GM21367 (cell line): Measurements from ENCODE around the gene INPP5B.
"Not testable (repeated sequence)": the region's sequence is repeated elsewhere in the genome, so short reads cannot be mapped to it uniquely, and the experiment has no call there.

Experiments
- ATAC-seq: cut with Tn5 transposase; IDR thresholded peaks from one replicate; pipeline ENCODE4 v1.9.1; 2021; ENCODE audit not compliant: unreplicated experiment

The INPP5B gene

DNA sequence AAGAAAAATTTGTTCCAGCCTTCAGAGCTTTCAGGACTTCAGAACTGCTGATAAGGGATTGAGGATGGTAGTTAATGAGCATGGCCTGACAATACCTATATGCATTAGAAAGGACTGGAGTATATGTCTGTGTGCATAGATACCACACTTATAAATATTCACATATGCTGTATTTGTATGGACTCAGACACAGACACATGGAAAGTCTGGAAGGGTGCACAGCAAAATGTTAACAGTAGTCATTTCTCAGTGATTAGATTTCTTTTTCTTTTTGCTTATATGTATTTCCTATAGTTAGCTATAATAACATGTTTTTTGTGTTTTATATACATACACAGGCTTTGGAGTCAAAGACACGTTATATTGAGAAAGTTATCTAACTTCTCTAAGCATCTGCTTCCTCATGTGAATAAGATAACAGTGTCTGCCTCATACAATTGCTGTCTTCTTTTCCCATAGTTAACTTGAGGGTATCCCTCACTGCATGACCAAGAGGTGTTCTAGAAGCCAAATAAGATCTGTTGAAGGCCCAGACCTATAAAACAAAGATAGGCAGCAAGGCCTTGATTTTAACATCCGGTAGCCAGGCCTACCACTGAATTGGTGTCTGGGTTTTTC is 31.3 kb downstream of the INPP5B start:
- ATAC-seq, result no peak

DNA sequence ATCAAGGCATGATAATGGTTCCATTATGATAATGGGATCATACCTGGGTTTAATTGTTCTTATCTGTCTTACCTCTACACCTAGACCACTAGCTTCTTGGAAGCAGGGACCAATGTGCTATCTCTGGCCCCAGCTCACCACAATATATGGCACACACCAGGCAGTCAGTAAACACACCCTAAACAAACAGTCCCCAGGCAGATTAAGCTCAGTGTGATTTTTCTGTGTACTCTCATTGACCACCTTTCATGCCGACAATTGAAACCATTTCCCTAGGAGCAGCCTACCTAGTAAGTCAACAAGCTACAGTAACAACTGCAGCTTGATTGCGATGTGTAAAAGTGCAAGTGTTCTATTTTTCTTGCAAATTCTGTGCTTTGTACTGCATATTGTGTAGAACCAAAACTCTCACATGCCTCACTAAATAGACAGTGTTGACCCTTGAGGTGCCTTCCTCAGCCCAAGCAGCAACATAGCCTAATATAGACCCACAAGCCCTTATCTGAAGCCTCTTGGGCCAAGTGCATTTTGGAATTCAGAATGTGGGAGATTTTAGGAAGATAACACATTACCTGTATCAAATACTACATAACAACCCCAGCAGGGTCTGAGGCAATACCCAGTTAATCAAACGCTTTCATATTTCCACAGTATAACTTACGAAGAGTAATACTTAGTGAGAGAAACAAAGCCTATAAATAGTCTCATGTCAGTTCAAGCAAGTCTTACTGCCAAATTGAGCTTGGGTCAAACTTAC is 32.0 kb downstream of the INPP5B start:
- ATAC-seq, result no peak

DNA sequence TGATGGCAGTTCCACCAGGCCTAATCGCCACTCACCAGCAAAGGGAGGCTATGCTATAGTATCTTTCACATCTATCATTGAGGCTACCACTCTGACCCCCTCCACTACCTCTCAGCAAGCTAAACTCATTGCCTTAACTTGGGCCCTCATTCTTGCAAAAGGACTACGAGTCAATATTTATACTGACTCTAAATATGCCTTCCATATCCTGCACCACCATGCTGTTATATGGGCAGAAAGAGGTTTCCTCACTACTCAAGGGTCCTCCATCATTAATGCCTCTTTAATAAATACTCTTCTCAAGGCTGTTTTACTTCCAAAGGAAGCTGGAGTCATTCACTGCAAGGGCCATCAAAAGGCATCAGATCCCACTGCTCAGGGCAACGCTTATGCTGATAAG is 35.4 kb downstream of the INPP5B start:
- not testable (repeated sequence) for ATAC-seq

DNA sequence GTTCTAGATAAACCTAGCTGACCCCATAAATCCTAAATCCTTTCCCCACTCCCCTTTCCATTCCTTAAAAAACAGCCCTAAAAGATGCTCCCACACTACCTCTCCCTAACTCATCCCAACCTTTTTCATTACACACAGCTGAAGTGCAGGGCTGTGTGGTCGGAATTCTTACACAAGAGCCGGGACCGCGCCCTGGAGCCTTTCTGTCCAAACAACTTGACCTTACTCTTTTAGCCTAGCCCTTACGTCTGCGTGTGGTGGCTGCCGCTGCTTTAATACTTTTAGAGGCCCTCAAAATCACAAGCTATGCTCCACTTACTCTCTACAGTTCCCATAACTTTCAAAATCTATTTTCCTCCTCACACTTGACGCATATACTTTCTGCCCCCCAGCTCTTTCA is 36.0 kb downstream of the INPP5B start:
- ATAC-seq, result not testable (repeated sequence)

DNA sequence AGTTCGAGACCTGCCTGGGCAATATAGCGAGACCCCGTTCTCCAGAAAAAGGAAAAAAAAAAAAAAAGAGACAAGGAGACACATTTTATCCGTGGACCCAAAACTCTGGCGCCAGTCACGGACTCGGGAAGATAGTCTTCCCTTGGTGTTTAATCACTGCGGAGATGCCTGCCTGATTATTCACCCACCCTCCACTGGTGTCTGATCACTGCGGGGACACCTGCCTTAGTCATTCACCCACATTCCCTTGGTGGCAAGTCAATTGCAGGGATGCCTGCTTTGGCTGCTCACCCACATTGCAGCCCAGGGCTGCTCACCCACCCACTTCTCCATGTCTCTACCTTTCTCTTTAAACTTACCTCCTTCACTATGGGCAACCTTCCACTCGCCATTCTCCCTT is 38.3 kb downstream of the INPP5B start:
- ATAC-seq, result not testable (repeated sequence)

DNA sequence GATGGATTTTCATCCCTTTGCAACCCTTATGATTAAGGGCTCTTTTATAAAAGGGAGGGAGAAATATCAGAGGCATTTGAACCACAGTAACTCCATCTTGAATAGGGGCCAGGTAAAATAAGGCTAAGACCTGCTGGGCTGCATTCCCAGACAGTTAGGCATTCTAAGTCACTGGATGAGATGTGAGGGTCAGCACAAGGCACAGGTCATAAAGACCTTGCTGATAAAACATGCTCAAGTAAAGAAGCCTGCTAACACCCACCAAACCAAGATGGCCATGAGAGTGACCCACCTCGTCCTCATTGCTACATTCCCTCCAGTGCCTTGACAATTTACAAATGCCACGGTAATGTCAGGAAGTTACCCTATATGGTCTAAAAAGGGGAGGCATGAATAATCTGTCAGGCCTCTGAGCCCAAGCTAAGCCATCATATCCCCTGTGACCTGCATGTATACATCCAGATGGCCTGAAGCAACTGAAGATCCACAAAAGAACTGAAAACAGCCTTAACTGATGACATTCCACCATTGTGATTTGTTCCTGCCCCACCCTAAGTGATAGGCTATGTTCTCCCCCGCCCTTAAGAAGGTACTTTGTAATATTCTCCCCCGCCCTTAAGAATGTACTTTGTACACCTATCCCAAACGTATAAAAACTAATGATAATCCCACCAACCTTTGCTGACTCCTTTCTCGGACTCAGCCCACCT is 39.3 kb downstream of the INPP5B start:
- ATAC-seq, result not testable (repeated sequence)

DNA sequence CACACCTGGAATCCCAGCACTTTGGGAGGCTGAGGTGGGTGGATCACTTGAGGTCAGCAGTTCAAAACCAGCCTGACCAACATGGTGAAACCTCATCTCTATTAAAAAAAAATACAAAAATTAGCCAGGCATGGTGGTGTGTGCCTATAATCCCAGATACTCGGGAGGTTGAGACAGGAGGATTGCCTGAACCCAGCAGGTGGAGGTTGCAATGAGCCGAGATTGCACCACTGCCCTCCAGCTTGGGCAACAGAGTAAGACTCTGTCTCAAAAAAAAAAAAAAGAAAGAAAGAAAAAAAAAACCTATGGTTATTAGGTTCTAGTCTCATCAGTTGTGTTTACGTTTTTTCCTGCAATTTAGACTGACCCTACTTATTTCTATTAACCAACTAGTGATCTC is 40.3 kb downstream of the INPP5B start:
- ATAC-seq, result not testable (repeated sequence)

DNA sequence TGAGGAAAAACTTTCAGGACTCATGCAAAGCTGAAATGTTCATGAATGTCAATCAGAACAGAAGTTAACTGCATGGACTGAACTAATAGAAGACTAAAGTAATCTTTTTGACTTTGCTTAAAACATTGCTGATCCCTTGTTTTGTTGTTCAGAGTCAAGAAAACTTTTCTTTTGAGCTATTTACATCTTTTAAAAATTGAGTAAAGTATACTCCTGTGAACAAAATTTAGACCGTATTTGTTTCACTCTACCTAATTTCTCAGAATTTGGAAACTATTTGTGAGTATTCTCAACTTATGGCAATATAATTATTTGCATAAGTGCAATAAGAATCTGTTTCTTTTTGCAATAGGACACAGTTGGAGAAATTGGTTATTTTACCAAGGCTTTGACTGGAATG is 41.1 kb downstream of the INPP5B start:
- no peak for ATAC-seq

DNA sequence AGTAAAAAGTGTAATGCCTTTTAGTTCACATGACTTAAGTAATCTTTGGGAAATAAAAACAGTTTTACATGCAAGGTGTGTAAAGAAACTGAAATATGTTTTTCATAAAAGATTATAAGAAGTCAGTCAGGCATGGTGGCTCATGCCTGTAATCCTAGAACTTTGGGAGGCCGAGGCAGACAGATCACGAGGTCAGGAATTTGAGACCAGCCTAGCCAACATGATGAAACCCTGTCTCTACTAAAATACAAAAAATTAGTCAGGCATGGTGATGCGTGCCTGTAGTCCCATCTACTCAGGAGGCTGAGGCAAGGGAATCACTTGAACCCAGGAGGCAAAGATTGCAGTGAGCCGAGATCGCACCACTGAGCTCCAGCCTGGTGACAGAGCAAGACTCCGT is 42.9 kb downstream of the INPP5B start:
- ATAC-seq, result not testable (repeated sequence)

DNA sequence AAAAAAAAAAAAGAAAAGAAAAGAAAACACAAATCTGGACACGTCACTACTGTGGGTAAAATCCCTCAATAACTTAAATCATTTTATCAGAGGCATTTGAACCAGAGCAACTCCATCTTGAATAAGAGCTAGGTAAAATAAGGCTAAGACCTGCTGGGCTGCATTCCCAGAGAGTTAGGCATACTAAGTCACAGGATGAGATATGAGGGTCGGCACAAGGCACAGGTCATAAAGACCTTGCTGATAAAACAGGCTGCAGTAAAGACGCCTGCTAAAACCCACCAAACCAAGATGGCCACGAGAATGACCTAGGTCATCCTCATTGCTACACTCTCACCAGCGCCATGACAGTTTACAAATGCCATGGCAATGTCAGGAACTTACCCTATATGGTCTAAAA is 43.9 kb downstream of the INPP5B start:
- ATAC-seq, result no peak

DNA sequence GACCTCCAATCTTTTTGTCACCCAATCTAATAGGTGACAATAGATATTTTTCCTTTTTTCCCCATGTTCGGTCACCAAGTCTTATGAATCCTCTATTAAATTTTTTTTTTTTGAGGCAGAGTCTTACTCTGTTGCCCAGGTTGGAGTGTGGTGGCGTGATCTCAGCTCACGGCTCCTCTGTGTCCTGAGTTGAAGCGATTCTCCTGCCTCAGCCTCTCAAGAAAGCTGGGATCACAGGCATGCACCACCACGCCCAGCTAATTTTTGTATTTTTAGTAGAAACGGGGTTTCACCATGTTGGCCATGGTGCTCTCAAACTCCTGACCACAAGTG is 45.0 kb downstream of the INPP5B start:
- ATAC-seq, result no peak

DNA sequence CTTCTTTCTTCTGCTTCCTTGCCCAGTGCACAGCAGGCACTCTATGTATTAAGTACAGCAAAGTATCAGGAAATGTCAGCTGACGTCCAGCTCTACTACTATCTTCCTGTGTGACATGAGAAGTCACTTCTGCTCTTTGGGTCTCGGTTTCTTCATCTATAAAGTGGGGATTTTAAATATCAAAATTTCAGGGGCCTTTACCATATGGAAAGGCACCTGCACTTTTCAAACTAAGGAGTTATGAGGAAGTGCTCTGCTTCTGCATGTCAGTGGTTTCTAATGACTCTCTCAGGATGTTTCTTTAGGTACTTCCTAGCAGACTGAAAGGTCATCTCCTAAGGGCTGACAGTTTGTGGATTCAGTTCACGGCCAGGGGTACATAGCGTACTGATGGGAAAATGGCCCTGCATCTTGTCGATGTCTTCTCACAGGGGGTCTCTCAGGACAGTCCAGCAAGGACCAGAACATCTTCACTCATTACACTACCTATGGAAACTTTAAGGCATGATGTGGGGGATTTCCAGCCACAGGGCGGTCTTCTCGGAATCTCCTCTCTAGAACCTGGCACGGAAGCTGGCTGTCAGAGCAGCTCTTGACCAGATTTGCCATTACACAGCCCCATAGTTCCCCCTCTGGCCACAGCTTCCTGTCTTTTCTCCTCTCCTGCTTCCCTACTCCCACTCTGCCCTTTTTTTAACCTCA is 45.5 kb downstream of the INPP5B start:
- ATAC-seq, result peak; percentile 51

DNA sequence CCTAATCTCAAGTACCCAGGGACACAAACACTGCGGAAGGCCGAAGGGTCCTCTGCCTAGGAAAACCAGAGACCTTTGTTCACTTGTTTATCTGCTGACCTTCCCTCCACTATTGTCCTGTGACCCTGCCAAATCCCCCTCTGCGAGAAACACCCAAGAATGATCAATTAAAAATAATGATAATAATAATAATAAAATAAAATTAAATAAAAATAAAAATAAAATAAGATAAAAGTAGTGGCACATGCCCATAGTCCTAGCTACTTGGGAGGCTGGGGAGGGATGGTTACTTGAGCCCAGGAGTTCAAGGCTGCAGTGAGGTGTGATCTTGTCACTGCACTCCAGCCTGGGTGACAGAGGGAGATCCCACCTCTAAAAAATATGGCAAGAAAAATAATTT is 49.3 kb downstream of the INPP5B start:
- not testable (repeated sequence) for ATAC-seq

DNA sequence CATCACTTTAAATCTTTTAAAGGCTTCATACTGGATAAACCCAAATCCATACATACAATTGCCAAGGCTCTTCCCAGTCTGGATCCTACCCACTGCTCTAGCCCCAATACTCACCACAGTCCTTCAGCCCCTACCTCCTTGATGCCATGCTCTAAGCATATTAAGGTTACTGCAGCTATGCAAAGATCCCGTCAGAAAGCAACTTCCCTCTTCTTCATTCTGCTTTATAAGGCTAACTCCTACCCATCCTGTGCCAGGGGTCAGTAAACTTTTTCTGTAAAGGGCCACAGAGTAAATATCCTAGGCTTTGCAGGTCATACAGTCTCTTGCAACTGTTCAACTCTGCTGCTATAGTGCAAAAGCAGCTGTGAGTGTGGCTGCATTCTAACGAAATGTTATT is 53.2 kb downstream of the INPP5B start:
- no peak for ATAC-seq

DNA sequence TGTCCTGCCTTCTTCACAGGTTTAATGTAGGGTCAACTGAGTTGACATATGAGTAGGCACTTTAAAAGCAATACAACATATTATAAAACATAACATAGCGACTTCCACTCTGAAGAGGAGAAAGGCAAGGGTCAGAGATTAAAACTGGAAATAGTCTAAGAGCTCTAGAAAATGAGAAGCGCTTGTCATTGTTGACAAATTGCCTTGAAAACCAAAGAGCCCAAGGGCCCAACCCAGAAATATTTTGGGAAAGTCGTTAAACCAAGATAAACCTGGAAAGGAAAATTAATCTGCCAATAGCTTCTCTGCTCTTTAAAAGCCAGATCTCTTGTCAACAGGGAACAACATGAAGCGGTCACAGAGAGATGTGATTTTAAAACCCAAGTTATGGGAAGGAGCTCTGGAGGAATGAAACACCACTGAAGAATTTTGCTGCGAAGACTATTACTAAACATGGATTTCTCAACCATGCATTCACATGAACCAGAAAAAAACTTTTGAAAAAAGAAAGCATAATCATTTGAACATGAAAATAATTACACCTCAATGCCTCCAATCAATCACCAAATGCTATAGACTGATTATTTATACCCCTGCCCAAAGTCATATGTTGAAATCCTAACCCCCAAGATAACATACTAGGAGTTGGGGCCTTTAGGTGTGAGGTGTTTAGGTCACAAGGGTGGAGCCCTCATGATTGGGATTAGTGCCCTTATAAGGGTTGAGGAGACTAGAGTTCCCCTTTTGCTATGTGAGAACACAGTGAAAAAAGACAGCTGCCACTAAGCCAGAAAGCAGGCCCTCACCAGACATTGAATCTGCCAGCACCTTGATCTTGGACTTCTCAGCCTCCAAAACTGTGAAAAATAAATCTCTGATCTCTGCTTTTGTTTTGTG is 54.5 kb downstream of the INPP5B start:
- no peak for ATAC-seq

DNA sequence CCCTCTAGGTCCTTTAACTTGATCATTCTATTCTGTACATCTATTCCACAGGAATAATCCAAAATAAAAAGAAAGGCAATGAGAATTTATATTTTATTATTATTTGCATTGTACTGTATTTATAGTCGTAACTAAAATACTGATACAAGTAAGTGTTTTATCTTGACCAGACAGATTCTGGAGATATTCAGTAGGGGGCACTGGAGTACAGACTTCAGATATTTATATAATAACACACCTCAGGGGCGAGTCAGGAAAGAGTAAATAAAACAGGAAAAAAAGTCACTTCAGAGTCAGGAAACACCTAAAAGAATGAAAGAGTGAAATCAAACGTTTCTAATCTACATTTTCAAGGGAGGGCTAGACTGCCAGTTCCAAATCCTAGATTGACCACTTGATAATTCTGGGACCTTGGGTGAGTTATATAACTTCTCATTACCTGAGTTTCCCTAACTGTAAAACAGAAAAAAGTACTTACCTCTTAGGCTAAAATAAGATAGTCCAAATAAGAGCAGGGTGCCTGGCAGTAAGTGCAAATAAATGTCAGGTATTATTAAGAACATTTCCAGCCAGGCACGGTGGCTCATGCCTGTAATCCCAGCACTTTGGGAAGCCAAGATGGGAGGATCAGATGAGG is 56.4 kb downstream of the INPP5B start:
- no peak for ATAC-seq

DNA sequence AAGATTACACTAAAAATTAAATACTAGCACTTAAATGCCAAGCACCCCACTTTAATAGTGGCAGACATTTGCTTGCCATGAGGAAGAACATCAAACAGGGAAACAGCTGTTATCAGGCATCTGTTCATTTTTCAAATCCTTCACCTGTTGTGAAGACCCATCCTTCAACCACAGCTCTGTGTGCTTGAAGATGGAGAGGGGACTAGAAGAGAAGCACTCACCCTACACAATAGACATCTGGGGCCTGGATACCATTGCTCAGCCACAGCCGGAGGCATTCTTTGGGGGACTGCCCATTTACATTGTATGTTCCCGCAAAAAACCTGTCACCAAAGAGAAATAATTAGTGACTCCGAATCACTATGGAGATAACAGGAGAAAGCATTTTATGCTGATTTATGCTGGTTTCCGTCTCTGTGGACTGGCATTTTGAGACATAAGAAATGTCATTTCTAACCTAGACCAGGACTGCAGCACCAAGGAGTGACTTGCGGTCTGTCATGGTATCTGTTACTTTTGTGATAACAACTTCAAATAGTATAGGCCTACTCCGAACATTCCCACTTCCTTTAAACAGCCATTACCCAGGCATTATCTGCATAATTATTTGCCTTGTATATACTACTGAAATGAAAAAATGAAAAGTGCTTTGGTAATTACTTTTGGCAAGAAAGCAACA is 58.7 kb downstream of the INPP5B start:
- ATAC-seq, result no peak

DNA sequence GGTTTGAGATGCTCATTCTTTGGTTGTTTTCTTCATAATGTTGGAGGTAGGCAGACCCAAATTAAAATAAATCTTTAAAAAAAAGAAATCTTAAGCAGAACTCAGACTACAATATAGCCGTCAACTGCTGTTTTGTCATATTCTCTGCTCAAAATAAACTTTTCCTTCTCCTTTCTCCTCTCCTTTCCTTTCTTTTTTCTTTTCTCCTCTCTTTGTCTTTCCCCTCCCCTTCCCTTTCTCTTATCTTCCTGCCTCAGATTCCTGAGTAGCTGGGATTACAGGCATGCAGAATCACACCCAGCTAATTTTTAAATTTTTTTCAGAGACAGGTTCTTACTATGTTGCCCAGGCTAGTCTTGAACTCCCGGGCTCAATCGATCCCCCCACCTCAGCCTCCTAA is 62.7 kb downstream of the INPP5B start:
- ATAC-seq, result no peak

DNA sequence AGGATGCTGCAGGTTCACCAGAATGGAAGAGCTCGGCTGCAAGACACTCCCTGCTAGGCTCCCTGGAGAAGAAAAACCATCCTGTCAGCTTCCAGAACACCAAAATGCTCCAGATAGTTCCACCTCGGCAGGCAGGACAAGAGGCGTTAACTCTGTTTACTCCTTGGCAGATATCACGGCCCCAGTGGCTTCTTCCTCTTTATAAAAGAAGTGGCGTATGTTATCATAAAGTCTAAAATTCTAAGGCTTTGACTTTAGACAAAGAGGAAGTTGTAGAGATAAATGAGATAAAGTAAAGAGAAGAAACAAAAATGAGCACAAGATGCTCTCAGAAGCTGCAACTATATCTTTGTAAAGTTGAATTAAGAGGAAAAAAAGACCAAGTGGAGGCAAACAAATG is 63.2 kb downstream of the INPP5B start:
- no peak for ATAC-seq

DNA sequence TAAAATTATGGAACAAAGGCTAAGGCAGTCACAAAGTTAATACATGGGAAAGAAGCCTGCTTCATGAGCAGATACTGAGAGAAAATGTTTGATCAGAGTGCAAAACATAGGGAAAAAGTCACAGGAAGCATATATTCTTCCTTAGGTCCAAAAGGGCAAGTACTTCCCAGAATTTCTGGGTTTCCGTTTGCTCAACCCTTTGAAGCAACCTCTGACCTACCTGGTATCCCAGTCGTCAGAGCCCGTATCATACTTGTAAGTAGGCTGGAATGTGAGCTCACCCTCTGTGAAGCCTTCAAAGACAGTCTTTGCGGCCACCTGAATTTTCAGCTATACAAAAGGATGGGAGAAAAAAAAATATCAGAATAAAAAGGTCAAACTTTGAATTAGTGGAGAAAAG is 67.0 kb downstream of the INPP5B start:
- no peak for ATAC-seq
